OCI-LY3 (cell line): Measurements from ENCODE around the gene MRPL2.
A peak's percentile ranks its signal among the peaks of the same experiment; 100 is the strongest.

Experiments used
- H2AFZ ChIP-seq: fragments of 200-600, 300-600 bp; shearing (Covaris generic); 2 replicates; pipeline ENCODE4 v1.6.0; 2014; ENCODE audit warnings: antibody characterized with exemption, low read depth, low read length
- H3K27ac ChIP-seq: fragments of 200-600, 300-600 bp; sonication (generic); 2 replicates; pipeline ENCODE4 v1.5.1; 2014; ENCODE audit warnings: mild to moderate bottlenecking, low read length, moderate library complexity, mixed read lengths
- H3K27me3 ChIP-seq: fragments of 200-600, 300-600 bp; sonication (generic); 2 replicates; pipeline ENCODE4 v1.6.1; 2014; ENCODE audit warnings: low read depth, low read length, mixed read lengths
- H3K36me3 ChIP-seq: fragments of 200-600, 300-600 bp; sonication (generic); replicated peaks from 2 replicates; pipeline ENCODE3; 2014; ENCODE audit warnings: low read depth, low read length, mixed read lengths
- H3K4me1 ChIP-seq: fragments of 300-600, 200-600 bp; sonication (generic); 2 replicates; pipeline ENCODE4 v1.6.1; 2014; ENCODE audit warnings: low read length, mixed read lengths
- H3K4me2 ChIP-seq: fragments of 200-600, 300-600 bp; sonication (generic); 2 replicates; pipeline ENCODE4 v1.6.1; 2014; ENCODE audit warnings: low read length, mixed read lengths
- H3K4me3 ChIP-seq: fragments of 300-600, 200-600 bp; sonication (generic); 2 replicates; pipeline ENCODE4 v1.5.1; 2014; ENCODE audit warnings: antibody characterized with exemption, mild to moderate bottlenecking, low read length, moderate library complexity
- H3K79me2 ChIP-seq: fragments of 300-600, 200-600 bp; shearing (Covaris generic); 2 replicates; pipeline ENCODE4 v1.6.1; 2014; ENCODE audit warnings: mild to moderate bottlenecking, low read length, mixed read lengths
- H3K9ac ChIP-seq: fragments of 300-600, 200-600 bp; shearing (Covaris generic); 2 replicates; pipeline ENCODE4 v1.6.0; 2014; ENCODE audit warnings: mild to moderate bottlenecking, low read length, moderate library complexity
- H3K9me3 ChIP-seq: fragments of 200-600, 300-600 bp; shearing (Covaris generic); 2 replicates; pipeline ENCODE4 v1.6.1; 2014; ENCODE audit warnings: low read length, mixed read lengths; ENCODE audit not compliant: insufficient read depth
- H4K20me1 ChIP-seq: fragments of 200-600, 300-600 bp; sonication (generic); 2 replicates; pipeline ENCODE4 v1.6.1; 2016; ENCODE audit warnings: low read length, mixed read lengths; ENCODE audit not compliant: insufficient read depth
- CTCF ChIP-seq: fragments of 200-600, 300-600 bp; sonication (generic); IDR thresholded peaks from 2 replicates; pipeline ENCODE4 v1.5.1; 2014; ENCODE audit warnings: antibody characterized with exemption, low read length, low read depth
- EZH2phosphoT487 ChIP-seq: fragments of 200-600 bp; shearing (Covaris generic); IDR thresholded peaks from 2 replicates; pipeline ENCODE4 v1.6.1; 2018; ENCODE audit warnings: antibody characterized with exemption, mixed run types, low read depth

MRPL2 gene

GRCh38 chr6:43096451-43097097 lies 37.3 kb upstream of the MRPL2 start:
- Histone ChIP-seq H3K27me3 (0 out of 2 replicates have a peak, but pooled peaks cover under 1% of the 10 kb centered on the region), H3K9ac (no peak overlapping the region), H3K79me2 (no peaks in the 10 kb centered on the region), H3K9me3 (no peaks in the 10 kb centered on the region), H4K20me1 (no peaks in the 10 kb centered on the region), H3K4me2 (peak overlapping the region; percentile 23), H3K4me1 (peaks cover 20% of the 10 kb centered on the region), H3K27ac (no peak overlapping the region), H2AFZ (peak overlapping the region; percentile 51), H3K36me3 (no peaks in the 10 kb centered on the region), H3K4me3 (peak overlapping the region; percentile 1; the same call in 1 of the 2 replicates)
- TF ChIP-seq CTCF (no peak), EZH2phosphoT487 (no peak)

GRCh38 chr6:43095939-43096338 lies 36.7 kb upstream of the MRPL2 start:
- H4K20me1 ChIP-seq, result no peaks in the 10 kb centered on the region
- no peak overlapping the region for H3K9ac ChIP-seq
- TF ChIP-seq CTCF (no peak), EZH2phosphoT487 (no peak)
- no peaks in the 10 kb centered on the region for H3K27me3 ChIP-seq
- peak overlapping the region; percentile 1; the same call in 1 of the 2 replicates for H3K4me3 ChIP-seq
- H3K4me1 ChIP-seq, result peaks cover 20% of the 10 kb centered on the region
- no peaks in the 10 kb centered on the region for H3K36me3 ChIP-seq
- peak overlapping the region; percentile 23 for H3K4me2 ChIP-seq
- H3K27ac ChIP-seq, result no peak overlapping the region
- H3K9me3 ChIP-seq, result no peaks in the 10 kb centered on the region
- peak overlapping the region; percentile 51 for H2AFZ ChIP-seq
- H3K79me2 ChIP-seq, result no peaks in the 10 kb centered on the region

- no peak overlapping the region for H3K27ac ChIP-seq
- no peaks in the 10 kb centered on the region for H3K36me3 ChIP-seq
- no peak overlapping the region for H3K9ac ChIP-seq
- no peaks in the 10 kb centered on the region for H4K20me1 ChIP-seq
- TF ChIP-seq CTCF (no peak), EZH2phosphoT487 (no peak)
- no peak overlapping the region for H3K4me3 ChIP-seq
- peaks cover 16% of the 10 kb centered on the region for H3K27me3 ChIP-seq
- H3K4me2 ChIP-seq, result peak overlapping the region; percentile 39
- H2AFZ ChIP-seq, result no peak overlapping the region
- H3K9me3 ChIP-seq, result no peaks in the 10 kb centered on the region
- H3K4me1 ChIP-seq, result peaks cover 20% of the 10 kb centered on the region
- H3K79me2 ChIP-seq, result no peaks in the 10 kb centered on the region
Measured at GRCh38 chr6:43093436-43094289, 34.4 kb upstream of the MRPL2 start.

GRCh38 chr6:43092635-43093034 lies 33.4 kb upstream of the MRPL2 start:
- TF ChIP-seq EZH2phosphoT487 (no peak), CTCF (no peak)
- Histone ChIP-seq H3K36me3 (no peaks in the 10 kb centered on the region), H3K4me1 (peaks cover 20% of the 10 kb centered on the region), H3K27me3 (peaks cover 20% of the 10 kb centered on the region), H3K9ac (no peak overlapping the region), H3K27ac (no peak overlapping the region), H4K20me1 (no peaks in the 10 kb centered on the region; the same call in 1 of the 2 replicates), H3K79me2 (no peaks in the 10 kb centered on the region), H3K4me3 (no peak overlapping the region), H3K4me2 (no peak overlapping the region), H3K9me3 (no peaks in the 10 kb centered on the region), H2AFZ (no peak overlapping the region)
